Hematopoietic multipotent progenitor cell treated with erythropoietin and hydrocortisone succinate and interleukin-3 and kit ligand, for 17 days (in vitro differentiated cells): ENCODE results near the gene PARP8.

ENCODE experiments used
- DNase-seq: peaks from one replicate; pipeline ENCODE4 v3.0.0-alpha.2; 2015; ENCODE audit warnings: low spot score

PARP8 gene

GRCh38 chr5:50726475-50727148 is 60.2 kb downstream of the PARP8 start:
- no peak for DNase-seq

DNA sequence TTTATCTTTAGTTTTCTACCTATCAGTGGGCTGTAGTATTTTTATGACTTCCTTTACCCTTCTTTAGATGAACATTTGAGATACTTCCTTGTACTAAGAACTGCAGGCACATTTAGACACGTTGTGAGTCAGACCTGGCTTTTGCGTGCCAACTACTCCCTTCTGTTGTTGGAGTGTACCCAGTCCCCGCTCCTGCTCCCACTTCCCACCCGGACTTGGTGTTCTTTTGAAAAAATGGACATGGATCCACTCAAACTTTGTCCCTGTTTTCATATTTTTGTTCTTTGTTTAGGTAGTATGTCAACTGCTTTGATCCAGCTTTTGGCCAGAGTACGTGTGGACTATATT is 60.7 kb downstream of the PARP8 start:
- no peak for DNase-seq

DNA sequence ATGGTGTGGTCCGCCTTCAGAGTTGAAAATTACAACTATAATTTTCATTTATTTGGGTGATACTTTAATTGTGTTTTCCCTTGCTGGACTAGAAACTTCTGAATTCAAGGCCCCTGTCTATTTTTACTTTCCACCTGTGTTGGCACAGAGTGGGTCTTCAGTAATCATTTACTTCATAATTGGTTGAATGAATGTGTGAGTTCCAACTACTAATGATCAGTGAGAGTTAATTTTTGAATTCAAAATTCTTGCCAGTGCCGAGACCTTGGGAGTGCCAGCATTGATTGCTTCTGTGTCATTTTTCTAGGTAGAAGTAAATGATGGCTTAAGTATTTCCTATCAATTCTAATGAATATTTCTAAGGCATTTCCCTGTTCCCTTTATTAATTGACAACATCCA is 61.4 kb downstream of the PARP8 start:
- DNase-seq = no peak

DNA sequence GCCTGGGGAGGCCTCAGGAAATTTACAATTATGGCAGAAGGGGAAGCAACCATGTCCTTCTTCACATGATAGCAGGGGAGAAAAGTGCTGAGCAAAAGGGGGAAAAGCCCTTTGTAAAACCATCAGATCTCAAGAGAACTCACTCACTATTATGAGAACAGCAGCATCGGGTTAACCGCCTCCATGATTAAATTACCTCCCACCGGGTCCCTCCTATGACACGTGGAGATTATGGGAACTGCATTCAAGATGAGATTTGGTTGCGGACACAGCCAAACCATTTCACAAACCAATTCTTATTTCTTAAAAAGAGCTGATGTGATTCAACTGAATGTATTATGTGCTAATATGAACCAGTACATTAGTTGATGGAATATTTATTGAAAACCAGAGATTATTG is 63.9 kb downstream of the PARP8 start:
- no peak for DNase-seq

- no peak for DNase-seq
These were observed 64.4 kb downstream of the PARP8 start for GRCh38 chr5:50730841-50731240.

DNA sequence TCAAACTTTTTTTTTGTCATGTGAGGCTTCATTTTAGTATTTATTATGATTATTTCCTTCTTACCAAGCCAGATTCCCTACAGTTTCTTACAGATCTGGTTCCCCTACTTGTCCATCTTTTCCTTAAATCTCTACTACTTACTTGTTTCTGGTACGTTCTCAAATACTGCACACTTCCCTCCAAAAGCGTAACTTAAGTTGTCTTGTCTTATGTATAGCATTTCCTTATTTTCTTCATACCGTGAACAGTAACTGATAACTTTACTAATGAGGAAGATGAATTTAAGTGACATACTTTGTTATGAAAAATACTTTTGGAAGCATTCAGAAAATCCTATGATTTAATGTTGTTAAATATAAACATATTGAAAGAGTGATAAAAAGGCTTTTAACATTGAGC is 67.3 kb downstream of the PARP8 start:
- no peak for DNase-seq

DNA sequence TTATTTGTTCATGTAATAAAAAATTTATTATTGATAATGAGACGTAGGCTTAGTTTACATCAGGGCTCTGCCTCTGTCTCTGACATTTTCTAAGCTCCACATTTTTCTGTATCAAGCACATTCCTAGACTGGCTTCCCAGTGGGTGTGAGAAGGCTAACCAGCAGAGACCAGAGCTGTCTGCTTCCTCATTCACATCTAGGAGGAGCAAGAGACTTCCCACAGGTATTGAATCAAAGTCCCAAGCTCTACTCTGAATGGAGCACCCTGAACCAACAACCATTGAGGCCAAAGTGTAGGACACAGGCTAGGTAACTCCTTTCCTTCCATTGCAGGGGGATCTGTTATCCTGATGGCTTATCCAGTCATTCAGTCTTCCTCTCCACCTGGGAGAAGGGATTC is 72.4 kb downstream of the PARP8 start:
- DNase-seq = no peak

GRCh38 chr5:50740832-50741231 is 74.4 kb downstream of the PARP8 start:
- no peak for DNase-seq

GRCh38 chr5:50744776-50745175 is 78.3 kb downstream of the PARP8 start:
- DNase-seq = no peak

- no peak for DNase-seq
These were observed 78.9 kb downstream of the PARP8 start for GRCh38 chr5:50745221-50745910.

GRCh38 chr5:50749181-50749580 is 82.7 kb downstream of the PARP8 start:
- no peak for DNase-seq

DNA sequence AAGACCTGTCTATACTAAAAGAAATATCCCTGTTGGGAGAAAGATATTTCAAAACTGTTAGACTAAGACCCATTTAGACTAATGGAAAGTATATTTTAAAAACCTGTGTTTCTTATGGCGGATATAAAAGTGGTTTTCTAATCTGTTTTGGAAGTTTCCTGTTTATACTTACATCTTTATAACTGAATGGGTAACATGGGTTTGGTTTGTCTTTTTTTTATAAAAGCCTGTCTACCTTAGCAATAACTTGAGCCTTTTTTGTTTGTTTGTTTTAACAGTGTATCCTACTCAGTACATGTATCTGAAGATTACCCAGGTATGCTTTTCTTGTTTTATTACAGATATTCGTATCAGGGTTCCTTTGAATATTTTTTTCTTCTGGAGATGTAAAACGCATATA is 83.4 kb downstream of the PARP8 start:
- no peak for DNase-seq

DNA sequence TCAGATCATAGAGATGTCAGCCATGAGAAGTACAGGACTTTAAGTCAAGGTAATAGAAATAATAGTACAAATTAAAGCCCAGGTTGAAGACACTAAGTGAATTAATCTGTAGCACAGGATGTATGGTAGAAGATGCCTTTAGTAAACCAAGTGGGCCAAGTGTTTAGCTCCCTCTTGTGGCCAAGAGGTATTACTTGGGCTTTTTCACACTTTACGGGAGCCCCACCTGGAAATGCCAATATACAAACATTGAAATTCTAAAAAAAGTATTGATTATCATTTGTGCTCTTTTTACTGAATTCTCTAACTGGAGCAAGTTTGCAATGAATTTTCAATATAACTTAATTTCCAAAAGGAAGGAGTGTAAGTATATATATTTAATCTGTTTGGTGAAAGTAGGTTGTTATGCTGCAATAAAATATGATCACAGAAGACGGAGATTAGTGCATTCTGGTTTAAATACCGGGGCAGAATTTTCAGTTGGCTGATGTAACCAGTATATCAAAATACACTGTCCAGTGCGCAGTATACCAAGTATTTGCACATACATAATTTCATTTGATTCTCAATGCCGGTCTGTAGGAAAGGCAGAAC is 84.7 kb downstream of the PARP8 start:
- DNase-seq = peak; percentile 11

DNA sequence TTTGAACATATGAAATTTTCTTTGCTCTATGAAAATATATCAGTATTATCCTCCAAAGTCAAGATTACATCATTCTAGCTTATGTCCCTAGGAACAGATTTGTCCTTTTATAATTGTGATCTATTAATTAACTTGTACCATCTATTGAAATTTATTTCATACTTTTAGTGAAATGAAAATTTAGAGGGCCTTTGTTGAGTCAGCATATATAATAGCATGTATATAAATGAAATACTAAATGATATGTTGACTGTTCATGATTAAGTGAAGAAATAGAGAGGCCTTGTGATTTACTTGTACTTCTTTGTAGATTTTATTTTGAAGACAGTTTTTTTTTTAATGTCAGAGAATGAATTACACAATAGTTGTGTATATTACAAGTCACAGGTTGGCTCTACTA is 86.4 kb downstream of the PARP8 start:
- DNase-seq = no peak

DNA sequence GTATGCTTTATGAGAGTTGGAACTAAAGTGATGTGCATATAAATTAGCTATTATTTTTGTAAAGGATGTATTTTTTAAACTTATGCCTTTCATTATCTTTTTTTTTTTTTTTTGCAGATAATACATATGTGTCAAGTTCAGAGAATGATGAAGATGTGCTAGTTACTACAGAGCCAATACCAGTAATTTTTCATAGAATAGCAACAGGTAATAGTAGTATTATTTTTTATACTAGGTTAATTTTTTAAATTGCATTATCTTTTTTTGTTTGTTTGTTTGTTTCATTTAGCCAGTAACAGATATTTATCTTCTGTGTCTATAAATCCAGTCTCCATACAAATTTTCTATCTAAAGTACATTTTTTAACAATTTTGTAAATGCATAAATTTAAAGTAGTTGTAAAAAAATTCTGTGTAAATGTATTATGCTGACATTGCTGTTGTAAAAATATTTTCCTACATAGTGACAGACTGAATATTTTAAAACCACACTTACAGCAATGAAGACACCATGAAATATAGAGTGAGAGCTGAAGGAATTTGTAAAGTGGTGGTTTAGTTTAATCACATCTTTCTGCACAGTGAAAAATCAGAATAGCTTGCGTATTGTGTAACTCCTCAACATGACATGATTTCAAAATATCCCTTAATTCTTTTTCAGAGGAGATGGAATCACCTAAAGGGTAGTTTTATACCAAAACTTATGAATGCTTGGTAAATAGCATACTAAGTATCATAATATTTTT is 93.3 kb downstream of the PARP8 start:
- no peak for DNase-seq

- DNase-seq = no peak
These were observed 96.9 kb downstream of the PARP8 start for GRCh38 chr5:50763351-50763750.

DNA sequence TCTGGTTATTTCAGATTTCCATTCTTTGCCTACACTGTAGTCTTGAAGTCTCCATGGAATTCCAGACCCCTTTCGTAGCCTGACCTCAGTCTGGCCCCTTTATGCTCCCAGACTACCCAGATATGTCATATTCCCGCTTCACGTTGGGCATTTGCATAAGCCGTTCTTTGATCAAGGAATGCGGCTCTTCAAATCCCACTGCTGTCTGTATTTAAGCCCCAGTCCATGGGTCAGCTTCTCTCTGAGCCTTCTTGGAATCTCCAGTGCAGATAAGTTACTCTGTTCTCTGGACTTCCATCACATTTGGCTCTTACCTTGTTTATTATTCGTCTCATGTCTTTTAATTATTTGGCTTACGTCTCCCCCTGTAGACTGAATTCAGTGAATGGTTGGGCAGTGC is 97.4 kb downstream of the PARP8 start:
- DNase-seq = no peak

DNA sequence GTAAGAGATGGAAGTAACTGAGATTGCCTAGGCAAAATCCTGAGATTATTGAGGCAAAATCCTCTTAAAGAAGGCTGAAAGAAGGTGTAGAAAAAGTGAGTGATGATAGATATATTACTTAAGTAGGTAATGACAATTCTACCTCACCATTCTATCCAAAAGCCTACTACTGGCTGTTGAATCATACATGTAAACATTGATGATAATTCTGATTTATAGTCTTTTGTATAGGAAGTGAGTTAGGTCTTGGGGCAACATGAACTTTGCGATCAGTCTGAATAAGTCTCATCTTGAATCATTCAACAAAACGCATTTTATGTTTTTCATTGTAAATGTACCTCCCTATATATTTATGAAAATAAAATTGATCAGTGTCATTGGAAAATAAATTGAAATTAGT is 99.6 kb downstream of the PARP8 start:
- DNase-seq = no peak

GRCh38 chr5:50766462-50766861 is 100.0 kb downstream of the PARP8 start:
- DNase-seq = no peak

GRCh38 chr5:50766967-50767366 is 100.5 kb downstream of the PARP8 start:
- no peak for DNase-seq

GRCh38 chr5:50767588-50767987 is 101.2 kb downstream of the PARP8 start:
- DNase-seq = no peak

GRCh38 chr5:50768634-50769033 is 102.2 kb downstream of the PARP8 start:
- DNase-seq = no peak

- DNase-seq = no peak
These were observed 104.0 kb downstream of the PARP8 start for GRCh38 chr5:50770441-50770840.
